Measurements from ENCODE around the gene FGD2. TPM values are rescaled to one million over a fixed set of nuclear protein-coding genes. Genes with fewer than 3 reads are reported as not detected.

FGD2 gene
- total RNA-seq: 10 to 100 TPM; 10.1 to 11.9 TPM

GRCh38 chr6:37005061-37005810 lies at the start of gene FGD2:
TSS of gene FGD2 (plus strand) at chr6:37005655. CDS start at chr6:37005818, 163 bp downstream.
- peak in 1 of 4 donors; percentile 27 for DNase-seq
- intact Hi-C loops (cut with DNase I): no loop called here
- H3K9me3 ChIP-seq: no peaks in the 10 kb centered on the region
- no peaks in the 10 kb centered on the region for H3K4me1 ChIP-seq
- H3K27ac ChIP-seq: no peak within 1 kb of the TSS
- no peaks in the 10 kb centered on the region for H3K27me3 ChIP-seq
- 81 to 86% methylated on average over 11 to 14 of the region's 14 CpGs for WGBS, 2 donors
- ATAC-seq: no peak
- no peaks in the 10 kb centered on the region for H3K36me3 ChIP-seq (replicated peaks in 1 of 2; ENCODE audit: insufficient read depth in 1 of 2, low read depth in 2 of 2)
- no peak for TF ChIP-seq POLR2A (IDR thresholded peaks at IDR 0.05)
- no peak for TF ChIP-seq CTCF (IDR thresholded peaks at IDR 0.05)
- H3K4me3 ChIP-seq: no peak within 1 kb of the TSS

DNA sequence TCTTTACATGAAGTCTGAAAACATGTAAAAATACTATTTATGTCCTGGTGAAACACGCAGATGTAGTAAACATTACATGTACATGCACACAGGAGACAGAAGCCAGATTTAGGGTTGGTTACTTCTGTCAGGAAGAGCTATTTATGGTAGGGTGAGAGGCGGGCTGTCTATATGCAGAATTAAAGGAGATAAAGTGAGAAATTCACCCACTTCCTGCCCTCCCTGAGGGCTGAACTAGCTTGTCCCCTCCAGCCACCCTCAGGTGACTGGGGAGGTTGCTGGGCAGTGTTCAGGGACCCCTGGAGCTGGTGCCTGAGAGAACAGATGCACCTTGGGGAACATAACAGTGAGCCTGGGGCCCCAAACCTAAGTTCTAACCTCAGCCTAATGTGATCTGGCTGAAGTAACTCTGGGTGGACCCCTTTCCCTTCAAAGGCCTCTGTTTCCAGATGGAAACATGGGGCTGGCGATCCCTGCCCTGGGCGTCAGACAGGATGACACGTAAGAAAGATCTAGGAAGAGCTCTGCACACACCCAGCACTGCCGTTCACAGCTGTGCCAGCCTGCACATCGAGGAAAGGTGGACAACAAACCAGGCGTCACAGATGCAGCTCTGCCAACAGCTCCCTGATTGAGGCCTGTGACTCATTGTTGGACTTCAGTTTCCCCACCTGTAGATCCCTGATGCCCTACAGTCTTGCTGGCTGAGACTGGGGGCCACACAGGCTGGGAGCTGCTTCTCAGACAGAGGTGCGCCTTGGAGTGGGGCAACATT lies 49.6 kb upstream of the FGD2 start:
- Histone ChIP-seq H3K27me3 (no peaks in the 10 kb centered on the region), H3K4me1 (peaks cover 8% of the 10 kb centered on the region), H3K36me3 (replicated peaks in 1 of 2; ENCODE audit: insufficient read depth in 1 of 2, low read depth in 2 of 2) (no peaks in the 10 kb centered on the region), H3K9me3 (no peaks in the 10 kb centered on the region), H3K27ac (no peak overlapping the region), H3K4me3 (no peak overlapping the region)
- ATAC-seq: no peak
- whole genome bisulfite sequencing, 2 donors: 76 to 84% methylated on average over 9 of the region's 9 CpGs
- DNase-seq: peak in 1 of 4 donors; percentile 81
- no peak for TF ChIP-seq POLR2A (IDR thresholded peaks at IDR 0.05)
- no peak for TF ChIP-seq CTCF (IDR thresholded peaks at IDR 0.05)
- intact Hi-C loops (cut with DNase I): no loop called here

DNA sequence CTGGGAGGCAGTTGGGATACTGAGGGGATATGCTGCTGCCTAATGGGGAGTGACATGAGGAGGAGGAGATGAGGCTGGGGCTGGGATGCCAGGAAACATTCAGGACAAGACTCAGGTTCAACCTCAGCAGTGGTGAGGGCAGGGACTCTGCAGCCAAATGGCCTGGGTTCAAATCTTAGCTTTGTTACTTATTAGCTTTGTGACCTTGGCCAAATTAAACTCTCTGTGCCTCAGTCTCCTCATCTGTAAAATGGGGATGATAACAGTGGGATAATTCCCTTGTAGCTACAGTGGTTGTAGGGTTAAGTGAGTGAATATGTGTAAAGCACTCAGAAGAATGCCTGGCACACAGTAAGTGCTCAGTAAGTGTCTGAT lies 49.0 kb upstream of the FGD2 start:
- no peak overlapping the region for H3K27ac ChIP-seq
- no peak for ATAC-seq

GRCh38 chr6:36957773-36958271 lies 47.6 kb upstream of the FGD2 start:
- peaks cover 8% of the 10 kb centered on the region for H3K4me1 ChIP-seq
- intact Hi-C loops (cut with DNase I): no loop called here
- no peaks in the 10 kb centered on the region for H3K36me3 ChIP-seq (replicated peaks in 1 of 2; ENCODE audit: insufficient read depth in 1 of 2, low read depth in 2 of 2)
- H3K27ac ChIP-seq: peak overlapping the region in 1 of 4 donors; percentile 29
- ATAC-seq (peak; percentile 47), DNase-seq (peak in 3 of 4 donors; percentile 45 to 88 (median 54))
- 32 to 74% methylated on average over 3 to 9 of the region's 9 CpGs for WGBS, 2 donors
- TF ChIP-seq CTCF (IDR thresholded peaks at IDR 0.05) (no peak), POLR2A (IDR thresholded peaks at IDR 0.05) (no peak)
- no peak overlapping the region for H3K4me3 ChIP-seq
- no peaks in the 10 kb centered on the region for H3K27me3 ChIP-seq
- H3K9me3 ChIP-seq: no peaks in the 10 kb centered on the region

More for the DNA sequence above, 49.0 kb upstream of the FGD2 start:
- TF ChIP-seq CTCF (IDR thresholded peaks at IDR 0.05) (no peak), POLR2A (IDR thresholded peaks at IDR 0.05) (no peak)
- H3K4me3 ChIP-seq: no peak overlapping the region
- H3K36me3 ChIP-seq (replicated peaks in 1 of 2; ENCODE audit: insufficient read depth in 1 of 2, low read depth in 2 of 2): no peaks in the 10 kb centered on the region
- H3K27me3 ChIP-seq: no peaks in the 10 kb centered on the region
- H3K4me1 ChIP-seq: peaks cover 8% of the 10 kb centered on the region
- H3K9me3 ChIP-seq: no peaks in the 10 kb centered on the region
- intact Hi-C loops (cut with DNase I): no loop called here
- no peak for DNase-seq

Measured in body of pancreas (tissue), 4 donors.